Left kidney (tissue), 1 donor: Measurements from ENCODE around the gene TRIM21. TPM values are rescaled to one million over a fixed set of nuclear protein-coding genes. Genes with fewer than 3 reads are reported as not detected.

Source experiments
- polyA plus RNA-seq: library from polyadenylated mRNA; unstranded; fragments of 120-200 nt; gene quantifications from one replicate; pipeline ENCODE4 v1.2.1, GENCODE V29; 2013; ENCODE audit not compliant: insufficient read length

The TRIM21 gene
- polyA plus RNA-seq, 1 donor = 21.9 TPM

Other genes with a start within 250 kb of the TRIM21 start
- not detected for gene OR52B4, start 25.3 kb downstream of the TRIM21 start, polyA plus RNA-seq
- gene OR52K2, start 55.6 kb upstream of the TRIM21 start, polyA plus RNA-seq = not detected
- gene OR52K1, start 88.9 kb upstream of the TRIM21 start, polyA plus RNA-seq = 0.25 TPM
- not detected for gene OR52M1, start 151.5 kb upstream of the TRIM21 start, polyA plus RNA-seq
- gene OR52I2, start 188.0 kb upstream of the TRIM21 start, polyA plus RNA-seq = 0.03 TPM
- gene OR52I1, start 200.3 kb upstream of the TRIM21 start, polyA plus RNA-seq = not detected
- 25.4 TPM for gene TRIM68, start 214.5 kb upstream of the TRIM21 start, polyA plus RNA-seq
- not detected for gene OR51D1, start 243.8 kb upstream of the TRIM21 start, polyA plus RNA-seq